Ishikawa (cell line): ENCODE results near the gene GALNT6.

ENCODE experiments used
- CEBPB ChIP-seq: IDR thresholded peaks from 2 replicates; pipeline ENCODE4 v1.6.1; 2012
- EGR1 ChIP-seq: IDR thresholded peaks from 2 replicates; pipeline ENCODE4 v1.6.1; 2012
- RAD21 ChIP-seq: IDR thresholded peaks from 2 replicates; pipeline ENCODE4 v1.6.1; 2012; ENCODE audit warnings: low read depth
- TAF1 ChIP-seq: IDR thresholded peaks from 2 replicates; pipeline ENCODE4 v1.6.1; 2012; ENCODE audit warnings: low read depth, mild to moderate bottlenecking
- TEAD4 ChIP-seq: IDR thresholded peaks from 2 replicates; pipeline ENCODE4 v1.6.1; 2012
- ZBTB7A ChIP-seq: IDR thresholded peaks from 2 replicates; pipeline ENCODE4 v1.6.1; 2012; ENCODE audit warnings: low read depth
- TF ChIP-seq, protein P1 (sequence below): IDR thresholded peaks from 2 replicates; pipeline ENCODE4 v1.6.1; 2012; ENCODE audit warnings: low read depth, mild to moderate bottlenecking

- TF ChIP-seq TAF1 (no peak), RAD21 (no peak), EGR1 (no peak), ZBTB7A (no peak), TEAD4 (no peak), CEBPB (no peak)
- TF ChIP-seq, protein P1, sequence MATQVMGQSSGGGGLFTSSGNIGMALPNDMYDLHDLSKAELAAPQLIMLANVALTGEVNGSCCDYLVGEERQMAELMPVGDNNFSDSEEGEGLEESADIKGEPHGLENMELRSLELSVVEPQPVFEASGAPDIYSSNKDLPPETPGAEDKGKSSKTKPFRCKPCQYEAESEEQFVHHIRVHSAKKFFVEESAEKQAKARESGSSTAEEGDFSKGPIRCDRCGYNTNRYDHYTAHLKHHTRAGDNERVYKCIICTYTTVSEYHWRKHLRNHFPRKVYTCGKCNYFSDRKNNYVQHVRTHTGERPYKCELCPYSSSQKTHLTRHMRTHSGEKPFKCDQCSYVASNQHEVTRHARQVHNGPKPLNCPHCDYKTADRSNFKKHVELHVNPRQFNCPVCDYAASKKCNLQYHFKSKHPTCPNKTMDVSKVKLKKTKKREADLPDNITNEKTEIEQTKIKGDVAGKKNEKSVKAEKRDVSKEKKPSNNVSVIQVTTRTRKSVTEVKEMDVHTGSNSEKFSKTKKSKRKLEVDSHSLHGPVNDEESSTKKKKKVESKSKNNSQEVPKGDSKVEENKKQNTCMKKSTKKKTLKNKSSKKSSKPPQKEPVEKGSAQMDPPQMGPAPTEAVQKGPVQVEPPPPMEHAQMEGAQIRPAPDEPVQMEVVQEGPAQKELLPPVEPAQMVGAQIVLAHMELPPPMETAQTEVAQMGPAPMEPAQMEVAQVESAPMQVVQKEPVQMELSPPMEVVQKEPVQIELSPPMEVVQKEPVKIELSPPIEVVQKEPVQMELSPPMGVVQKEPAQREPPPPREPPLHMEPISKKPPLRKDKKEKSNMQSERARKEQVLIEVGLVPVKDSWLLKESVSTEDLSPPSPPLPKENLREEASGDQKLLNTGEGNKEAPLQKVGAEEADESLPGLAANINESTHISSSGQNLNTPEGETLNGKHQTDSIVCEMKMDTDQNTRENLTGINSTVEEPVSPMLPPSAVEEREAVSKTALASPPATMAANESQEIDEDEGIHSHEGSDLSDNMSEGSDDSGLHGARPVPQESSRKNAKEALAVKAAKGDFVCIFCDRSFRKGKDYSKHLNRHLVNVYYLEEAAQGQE: no peak
Measured at GRCh38 chr12:51339750-51340149, 51.5 kb downstream of the GALNT6 start.
